MM.1S (cell line): ENCODE data around the gene RABGAP1L.

Source experiments
- DNase-seq: peaks from one replicate; pipeline ENCODE4 v3.0.0-alpha.2; 2015
- H2AFZ ChIP-seq: fragments of 300-600 bp; sonication (generic); 2 replicates; pipeline ENCODE4 v1.6.0; 2016; ENCODE audit warnings: antibody characterized with exemption, low read length
- H3F3A ChIP-seq: fragments of 300-600 bp; sonication (generic); 2 replicates; pipeline ENCODE4 v1.6.1; 2016; ENCODE audit warnings: mild to moderate bottlenecking, antibody characterized with exemption, low read length, moderate library complexity, mixed read lengths; ENCODE audit not compliant: insufficient read depth
- H3K27ac ChIP-seq: fragments of 300-600 bp; sonication (generic); 2 replicates; pipeline ENCODE4 v1.5.1; 2016; ENCODE audit warnings: mild to moderate bottlenecking, low read length
- H3K27me3 ChIP-seq: fragments of 300-600 bp; sonication (generic); replicated peaks from 2 replicates; pipeline ENCODE4 v1.6.0; 2016; ENCODE audit warnings: low read length; ENCODE audit not compliant: insufficient read depth
- H3K36me3 ChIP-seq: fragments of 300-600 bp; sonication (generic); replicated peaks from 2 replicates; pipeline ENCODE4 v1.6.1; 2016; ENCODE audit warnings: mild to moderate bottlenecking, low read length, mixed read lengths; ENCODE audit not compliant: insufficient read depth
- H3K4me1 ChIP-seq: fragments of 300-600 bp; sonication (generic); 2 replicates; pipeline ENCODE4 v1.6.1; 2016; ENCODE audit warnings: low read length, mixed read lengths
- H3K4me2 ChIP-seq: fragments of 300-600 bp; sonication (generic); 2 replicates; pipeline ENCODE4 v1.6.0; 2016; ENCODE audit warnings: low read depth, low read length
- H3K4me3 ChIP-seq: fragments of 300-600 bp; sonication (generic); 2 replicates; pipeline ENCODE4 v1.5.1; 2016; ENCODE audit warnings: low read length, mixed read lengths
- H3K79me2 ChIP-seq: fragments of 300-600 bp; sonication (generic); 2 replicates; pipeline ENCODE4 v1.6.1; 2016; ENCODE audit warnings: mixed run types, low read length, mixed read lengths
- H3K9ac ChIP-seq: fragments of 300-600 bp; sonication (generic); 2 replicates; pipeline ENCODE4 v1.6.1; 2016; ENCODE audit warnings: low read length, mixed read lengths
- H3K9me2 ChIP-seq: fragments of 300-600 bp; sonication (generic); replicated peaks from 2 replicates; pipeline ENCODE4 v1.6.1; 2016; ENCODE audit warnings: mild to moderate bottlenecking, low read length, mixed read lengths; ENCODE audit not compliant: insufficient read depth
- H3K9me3 ChIP-seq: fragments of 300-600 bp; sonication (generic); replicated peaks from 2 replicates; pipeline ENCODE4 v1.6.1; 2016; ENCODE audit warnings: mild to moderate bottlenecking, low read length, mixed read lengths; ENCODE audit not compliant: insufficient read depth
- H4K20me1 ChIP-seq: fragments of 300-600 bp; sonication (generic); 2 replicates; pipeline ENCODE4 v1.6.1; 2016; ENCODE audit warnings: mild to moderate bottlenecking, low read length, moderate library complexity, mixed read lengths; ENCODE audit not compliant: insufficient read depth
- EZH2 ChIP-seq: fragments of 300-600 bp; sonication (generic); optimal IDR thresholded peaks from 2 replicates; pipeline ENCODE3; 2017; ENCODE audit warnings: low read depth, mild to moderate bottlenecking, antibody characterized with exemption, low read length, mixed read lengths
- EZH2phosphoT487 ChIP-seq: fragments of 300-600 bp; sonication (generic); IDR thresholded peaks from 2 replicates; pipeline ENCODE4 v1.6.1; 2018; ENCODE audit warnings: antibody characterized with exemption, low read length
- TF ChIP-seq, protein P1 (sequence below): fragments of 300-600 bp; sonication (generic); IDR thresholded peaks from 2 replicates; pipeline ENCODE4 v1.5.1; 2016; ENCODE audit warnings: antibody characterized with exemption, low read length, mixed read lengths

The RABGAP1L gene

DNA sequence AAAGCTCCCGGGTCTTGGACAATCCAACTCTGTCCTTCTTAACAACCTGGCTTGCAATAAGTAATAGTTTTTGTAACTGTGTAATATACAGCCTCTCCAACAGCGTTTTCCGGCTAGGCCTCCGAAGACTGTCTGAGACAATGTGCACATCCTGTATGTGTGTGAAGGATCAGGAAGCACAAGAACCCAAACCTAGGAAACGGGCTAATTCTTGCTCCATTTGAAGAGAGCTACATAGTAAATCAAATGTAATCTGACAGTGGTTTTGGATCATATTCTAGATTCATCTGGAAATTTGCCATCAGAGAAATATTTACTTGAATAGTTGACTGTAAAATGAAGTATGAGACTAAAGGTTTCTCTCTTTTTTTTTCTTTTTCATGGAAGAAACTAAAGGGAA lies 289.7 kb downstream of the RABGAP1L start:
- Histone ChIP-seq H3K27me3 (no peaks in the 10 kb centered on the region), H3K9me3 (no peaks in the 10 kb centered on the region), H2AFZ (no peak overlapping the region), H3K9me2 (no peaks in the 10 kb centered on the region), H3K36me3 (no peaks in the 10 kb centered on the region), H3K4me3 (no peak overlapping the region), H4K20me1 (no peaks in the 10 kb centered on the region), H3K4me2 (no peak overlapping the region), H3K4me1 (no peaks in the 10 kb centered on the region), H3K79me2 (no peaks in the 10 kb centered on the region), H3K27ac (no peak overlapping the region), H3K9ac (no peak overlapping the region), H3F3A (no peaks in the 10 kb centered on the region)
- no peak for DNase-seq
- TF ChIP-seq EZH2 (no peak), EZH2phosphoT487 (no peak)
- TF ChIP-seq, protein P1, sequence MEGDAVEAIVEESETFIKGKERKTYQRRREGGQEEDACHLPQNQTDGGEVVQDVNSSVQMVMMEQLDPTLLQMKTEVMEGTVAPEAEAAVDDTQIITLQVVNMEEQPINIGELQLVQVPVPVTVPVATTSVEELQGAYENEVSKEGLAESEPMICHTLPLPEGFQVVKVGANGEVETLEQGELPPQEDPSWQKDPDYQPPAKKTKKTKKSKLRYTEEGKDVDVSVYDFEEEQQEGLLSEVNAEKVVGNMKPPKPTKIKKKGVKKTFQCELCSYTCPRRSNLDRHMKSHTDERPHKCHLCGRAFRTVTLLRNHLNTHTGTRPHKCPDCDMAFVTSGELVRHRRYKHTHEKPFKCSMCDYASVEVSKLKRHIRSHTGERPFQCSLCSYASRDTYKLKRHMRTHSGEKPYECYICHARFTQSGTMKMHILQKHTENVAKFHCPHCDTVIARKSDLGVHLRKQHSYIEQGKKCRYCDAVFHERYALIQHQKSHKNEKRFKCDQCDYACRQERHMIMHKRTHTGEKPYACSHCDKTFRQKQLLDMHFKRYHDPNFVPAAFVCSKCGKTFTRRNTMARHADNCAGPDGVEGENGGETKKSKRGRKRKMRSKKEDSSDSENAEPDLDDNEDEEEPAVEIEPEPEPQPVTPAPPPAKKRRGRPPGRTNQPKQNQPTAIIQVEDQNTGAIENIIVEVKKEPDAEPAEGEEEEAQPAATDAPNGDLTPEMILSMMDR: no peak

DNA sequence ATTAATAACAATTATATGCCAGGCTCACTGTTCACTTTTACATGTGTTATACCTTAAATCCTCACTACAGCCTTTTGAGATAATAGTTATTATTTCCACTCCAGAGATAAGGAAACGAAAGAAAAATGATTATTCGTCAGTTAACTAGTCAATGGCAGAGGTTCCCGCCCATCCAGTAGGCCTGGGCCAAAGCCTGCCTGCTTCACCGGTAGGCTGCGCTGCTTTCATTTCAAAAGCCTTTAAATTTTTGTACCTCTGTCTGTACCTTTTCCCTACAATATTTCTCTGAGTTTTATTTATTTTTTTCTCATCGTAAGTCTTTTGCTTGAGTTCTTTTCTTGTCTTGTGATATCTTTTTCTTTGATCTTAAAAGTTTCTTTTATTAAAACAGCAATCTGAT lies 292.1 kb downstream of the RABGAP1L start:
- H3K36me3 ChIP-seq: no peaks in the 10 kb centered on the region
- H3K4me2 ChIP-seq: no peak overlapping the region
- H3K9me2 ChIP-seq: no peaks in the 10 kb centered on the region
- no peaks in the 10 kb centered on the region for H3K9me3 ChIP-seq
- H3K27me3 ChIP-seq: no peaks in the 10 kb centered on the region
- TF ChIP-seq, protein P1: no peak
- TF ChIP-seq EZH2phosphoT487 (no peak), EZH2 (no peak)
- no peaks in the 10 kb centered on the region for H3K79me2 ChIP-seq
- H3K4me3 ChIP-seq: no peak overlapping the region
- no peak overlapping the region for H2AFZ ChIP-seq
- no peak for DNase-seq
- H3K4me1 ChIP-seq: no peaks in the 10 kb centered on the region
- H3K27ac ChIP-seq: no peak overlapping the region
- H3K9ac ChIP-seq: no peak overlapping the region
- H4K20me1 ChIP-seq: no peaks in the 10 kb centered on the region
- H3F3A ChIP-seq: no peaks in the 10 kb centered on the region

- Histone ChIP-seq H3K4me3 (no peak overlapping the region), H3K9ac (no peak overlapping the region), H3K9me2 (no peaks in the 10 kb centered on the region), H4K20me1 (no peaks in the 10 kb centered on the region), H3K36me3 (no peaks in the 10 kb centered on the region), H3K4me1 (no peaks in the 10 kb centered on the region), H3K27ac (no peak overlapping the region), H3K4me2 (no peak overlapping the region), H3K27me3 (no peaks in the 10 kb centered on the region), H3K79me2 (no peaks in the 10 kb centered on the region), H3K9me3 (no peaks in the 10 kb centered on the region), H3F3A (no peaks in the 10 kb centered on the region), H2AFZ (no peak overlapping the region)
- no peak for DNase-seq
- TF ChIP-seq EZH2: no peak
- TF ChIP-seq, protein P1: no peak
- no peak for TF ChIP-seq EZH2phosphoT487
Observed at GRCh38 chr1:174465855-174466254, 306.5 kb downstream of the RABGAP1L start.
